ENCODE measurements around the gene LARP4B.
A peak's percentile ranks its signal among the peaks of the same experiment; 100 is the strongest.

Gene LARP4B

DNA sequence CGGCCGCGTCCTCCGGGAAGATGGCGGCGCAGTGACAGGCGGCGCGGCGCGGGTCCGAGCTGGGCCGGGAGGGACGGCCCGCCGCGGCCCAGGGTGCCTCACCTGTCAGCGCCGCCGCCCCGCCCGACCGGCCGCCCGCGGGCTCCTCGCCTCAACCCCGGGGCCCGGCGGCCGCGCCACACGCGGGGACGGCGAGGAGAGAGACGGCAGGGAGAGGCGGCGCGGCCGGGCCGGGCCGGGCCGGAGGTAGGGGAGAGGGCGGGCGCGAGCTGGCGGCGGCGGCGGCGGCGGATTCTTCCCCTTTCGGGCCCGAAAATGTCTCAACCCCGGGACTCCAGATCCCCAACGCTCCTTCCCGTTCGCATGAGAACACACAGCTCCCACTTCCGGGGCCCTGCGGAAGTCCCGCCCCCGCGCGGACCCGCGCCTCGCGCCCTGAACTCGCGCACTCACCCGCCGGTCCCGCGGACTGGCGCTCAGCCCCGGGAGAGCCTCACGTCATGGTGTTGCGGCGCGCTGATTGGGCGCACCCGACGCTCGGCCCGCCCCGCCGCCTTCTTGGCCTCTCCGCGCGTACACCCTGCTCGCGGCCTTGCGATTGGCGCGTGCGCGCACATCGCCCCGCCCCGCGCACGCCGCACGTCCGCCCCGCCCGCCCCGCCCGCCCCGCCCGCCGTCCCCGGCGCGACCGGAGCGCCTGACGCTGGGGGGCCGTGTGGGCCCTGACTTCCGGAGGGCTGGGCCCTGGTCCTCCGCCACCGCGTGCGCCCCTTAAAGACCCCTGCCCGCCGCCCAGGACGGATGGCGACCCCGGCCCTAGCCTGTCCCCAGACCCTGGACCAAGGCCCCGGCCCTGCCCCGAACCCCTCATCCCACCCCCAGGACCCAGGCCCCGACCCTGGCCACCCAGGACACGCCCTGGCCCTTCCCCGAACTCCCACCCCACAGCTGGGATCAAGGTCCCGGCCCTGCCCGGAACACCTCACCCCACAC lies at the start of gene LARP4B:
Gene LARP4B (minus strand): TSS at position 380 of the 993 bp plus-strand sequence. CDS start 45,984 bp downstream, outside the sequence.
- H3K4me3 ChIP-seq (replicated peaks in 1 of 2; ENCODE audit: low read depth in 2 of 2, low read length in 2 of 2): peak within 1 kb of the TSS; percentile 75 to 84
- TF ChIP-seq, protein P1, sequence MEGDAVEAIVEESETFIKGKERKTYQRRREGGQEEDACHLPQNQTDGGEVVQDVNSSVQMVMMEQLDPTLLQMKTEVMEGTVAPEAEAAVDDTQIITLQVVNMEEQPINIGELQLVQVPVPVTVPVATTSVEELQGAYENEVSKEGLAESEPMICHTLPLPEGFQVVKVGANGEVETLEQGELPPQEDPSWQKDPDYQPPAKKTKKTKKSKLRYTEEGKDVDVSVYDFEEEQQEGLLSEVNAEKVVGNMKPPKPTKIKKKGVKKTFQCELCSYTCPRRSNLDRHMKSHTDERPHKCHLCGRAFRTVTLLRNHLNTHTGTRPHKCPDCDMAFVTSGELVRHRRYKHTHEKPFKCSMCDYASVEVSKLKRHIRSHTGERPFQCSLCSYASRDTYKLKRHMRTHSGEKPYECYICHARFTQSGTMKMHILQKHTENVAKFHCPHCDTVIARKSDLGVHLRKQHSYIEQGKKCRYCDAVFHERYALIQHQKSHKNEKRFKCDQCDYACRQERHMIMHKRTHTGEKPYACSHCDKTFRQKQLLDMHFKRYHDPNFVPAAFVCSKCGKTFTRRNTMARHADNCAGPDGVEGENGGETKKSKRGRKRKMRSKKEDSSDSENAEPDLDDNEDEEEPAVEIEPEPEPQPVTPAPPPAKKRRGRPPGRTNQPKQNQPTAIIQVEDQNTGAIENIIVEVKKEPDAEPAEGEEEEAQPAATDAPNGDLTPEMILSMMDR (IDR thresholded peaks at IDR 0.05; ENCODE audit: low read depth, low read length): no peak
- peak; percentile 98 to 99 for DNase-seq (ENCODE audit: low read depth in 2 of 2)

- TF ChIP-seq, protein P1 (IDR thresholded peaks at IDR 0.05; ENCODE audit: low read depth, low read length): no peak
- H3K4me3 ChIP-seq (replicated peaks in 1 of 2; ENCODE audit: low read depth in 2 of 2, low read length in 2 of 2): no peak overlapping the region
- no peak for DNase-seq (ENCODE audit: low read depth in 2 of 2)
These were observed 49.1 kb upstream of the LARP4B start for GRCh38 chr10:980468-981093.

DNA sequence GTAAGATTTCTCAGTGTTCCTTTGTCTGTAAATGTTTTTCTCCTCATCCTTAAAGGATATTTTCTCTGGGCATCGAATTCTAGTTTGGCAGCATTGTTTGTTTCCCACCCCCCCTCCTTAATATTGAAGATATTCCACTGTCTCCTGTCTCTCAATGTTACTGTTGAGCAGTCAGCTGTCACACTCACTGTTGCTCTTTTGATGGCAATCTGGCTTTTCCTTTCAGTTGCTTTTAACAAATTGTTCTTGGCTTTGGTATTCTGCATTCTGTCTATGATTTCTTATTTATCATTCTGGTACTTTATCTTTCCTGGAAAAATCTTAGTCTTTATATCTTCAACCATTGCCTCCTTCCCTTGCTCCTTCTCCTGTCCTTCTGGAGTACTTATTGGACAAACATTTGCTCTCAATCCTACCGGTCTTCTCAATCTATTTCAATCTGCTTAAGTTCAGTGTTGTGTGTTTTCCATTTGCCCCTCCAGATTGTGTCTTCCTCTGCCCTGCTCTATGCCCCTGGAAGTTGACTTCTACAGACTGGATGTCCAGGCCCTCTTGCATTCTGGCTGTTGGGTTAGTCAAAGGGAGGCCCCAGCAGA lies 47.4 kb upstream of the LARP4B start:
- TF ChIP-seq, protein P1 (IDR thresholded peaks at IDR 0.05; ENCODE audit: low read depth, low read length): no peak
- DNase-seq (ENCODE audit: low read depth in 2 of 2): no peak
- no peak overlapping the region for H3K4me3 ChIP-seq (replicated peaks in 1 of 2; ENCODE audit: low read depth in 2 of 2, low read length in 2 of 2)

GRCh38 chr10:976316-976715 lies 44.8 kb upstream of the LARP4B start:
- DNase-seq (ENCODE audit: low read depth in 2 of 2): no peak
- TF ChIP-seq, protein P1 (IDR thresholded peaks at IDR 0.05; ENCODE audit: low read depth, low read length): no peak
- H3K4me3 ChIP-seq (replicated peaks in 1 of 2; ENCODE audit: low read depth in 2 of 2, low read length in 2 of 2): no peak overlapping the region

- TF ChIP-seq, protein P1 (IDR thresholded peaks at IDR 0.05; ENCODE audit: low read depth, low read length): no peak
- DNase-seq (ENCODE audit: low read depth in 2 of 2): no peak
- H3K4me3 ChIP-seq (replicated peaks in 1 of 2; ENCODE audit: low read depth in 2 of 2, low read length in 2 of 2): no peak overlapping the region
These were observed 43.2 kb upstream of the LARP4B start for GRCh38 chr10:974785-975074.

DNA sequence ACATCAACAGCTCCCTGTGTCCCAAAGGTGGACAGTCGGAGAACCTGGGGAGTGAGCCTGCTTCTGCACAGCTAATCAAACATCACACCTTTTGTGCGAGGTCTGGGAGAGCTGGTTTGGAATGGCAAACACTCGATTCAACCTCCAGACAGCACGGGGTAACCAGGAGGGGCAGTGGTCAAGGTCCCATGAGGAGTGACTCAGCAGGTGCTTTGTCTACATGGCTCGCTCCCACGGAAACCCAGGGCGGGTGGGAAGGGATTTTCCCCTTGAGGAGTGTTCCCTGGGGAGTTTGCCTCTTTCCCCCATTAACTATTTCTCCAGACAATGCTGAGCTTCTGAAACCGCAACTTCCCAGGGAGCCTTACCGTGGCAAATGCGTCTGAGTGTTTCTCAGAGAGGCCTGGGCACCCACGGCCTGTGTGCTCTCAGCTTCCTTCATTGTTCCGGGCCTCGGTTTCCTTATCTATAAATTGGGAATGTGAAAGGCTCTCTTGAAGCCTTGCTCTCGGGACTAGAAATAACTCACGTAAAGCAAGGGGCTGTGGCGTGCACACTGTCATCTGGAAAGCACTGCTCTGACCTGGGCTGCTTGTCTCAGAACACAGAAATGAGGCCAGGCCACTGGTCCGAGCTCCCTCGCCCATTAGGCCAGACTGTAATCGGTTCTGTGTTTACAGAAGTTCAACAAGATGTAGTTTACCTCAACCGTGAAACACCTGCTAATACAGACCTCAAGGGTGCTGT lies 42.7 kb upstream of the LARP4B start:
- peak in 1 of 2 donors; percentile 66 for DNase-seq (ENCODE audit: low read depth in 2 of 2)
- no peak overlapping the region for H3K4me3 ChIP-seq (replicated peaks in 1 of 2; ENCODE audit: low read depth in 2 of 2, low read length in 2 of 2)
- TF ChIP-seq, protein P1 (IDR thresholded peaks at IDR 0.05; ENCODE audit: low read depth, low read length): no peak

All from cardiac fibroblast (primary cell).